HG03280 (cell line): Measurements from ENCODE around the gene ZNF845.
"Not testable (repeated sequence)": the region's sequence is repeated elsewhere in the genome, so short reads cannot be mapped to it uniquely, and the experiment has no call there.

Source experiments
- ATAC-seq: cut with Tn5 transposase; IDR thresholded peaks from one replicate; pipeline ENCODE4 v1.9.1; 2021; ENCODE audit warnings: mild to moderate bottlenecking, moderate library complexity; ENCODE audit not compliant: unreplicated experiment

The ZNF845 gene

DNA sequence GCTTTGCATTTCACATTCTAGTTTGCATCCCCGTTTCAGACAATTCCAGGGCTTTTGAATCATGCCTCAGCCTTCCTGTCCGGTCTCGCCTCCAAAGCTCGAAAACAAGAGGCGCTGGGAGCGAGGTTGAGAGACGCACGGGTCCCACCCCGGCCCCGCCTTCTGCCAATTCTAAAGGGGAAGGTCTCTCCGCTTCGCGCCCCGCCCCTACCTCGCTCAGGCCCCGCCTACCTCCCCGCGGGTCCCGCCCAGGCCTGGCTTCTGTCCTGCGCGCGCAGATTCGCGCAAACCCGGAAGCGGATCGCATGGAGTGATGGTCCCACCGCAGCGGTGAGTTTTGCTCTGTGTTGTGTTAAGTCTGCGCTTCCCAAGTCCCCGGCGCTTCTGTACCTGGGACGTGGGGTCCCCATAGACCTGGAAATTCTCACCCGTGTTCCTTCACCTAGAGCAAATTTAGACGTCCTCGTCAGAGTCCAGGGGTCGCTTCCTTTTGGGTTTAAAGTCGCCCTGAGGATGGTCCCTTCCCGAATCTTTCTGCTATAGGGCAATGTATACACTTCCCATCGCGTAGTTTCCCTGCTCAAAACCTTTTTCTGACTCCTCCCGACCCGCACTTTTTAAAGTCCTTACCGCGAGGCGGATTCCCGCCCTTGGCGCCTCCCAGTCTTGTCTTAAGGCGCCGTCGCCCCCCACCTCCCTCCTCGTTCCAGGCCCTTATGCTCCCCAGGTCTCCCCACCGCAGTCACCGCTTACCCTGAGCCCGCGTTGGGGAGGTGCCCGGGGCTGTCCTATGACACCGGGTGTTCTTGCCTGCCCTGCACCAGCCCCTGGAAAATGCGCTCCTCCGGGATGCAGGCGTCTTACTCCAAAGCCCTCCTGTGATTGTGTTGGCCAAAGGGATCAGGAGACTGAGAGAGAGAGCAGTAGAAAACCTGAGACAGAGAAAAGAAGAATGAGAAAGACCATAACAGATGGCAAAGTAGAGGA, at the start of gene ZNF845:
TSS of gene ZNF845 (plus strand) at position 287 of the 987 bp plus-strand sequence. CDS start 7,559 bp downstream, outside the sequence.
- peak; percentile 97 for ATAC-seq

GRCh38 chr19:53285087-53285486, 48.5 kb upstream of the ZNF845 start:
- ATAC-seq, result no peak

DNA sequence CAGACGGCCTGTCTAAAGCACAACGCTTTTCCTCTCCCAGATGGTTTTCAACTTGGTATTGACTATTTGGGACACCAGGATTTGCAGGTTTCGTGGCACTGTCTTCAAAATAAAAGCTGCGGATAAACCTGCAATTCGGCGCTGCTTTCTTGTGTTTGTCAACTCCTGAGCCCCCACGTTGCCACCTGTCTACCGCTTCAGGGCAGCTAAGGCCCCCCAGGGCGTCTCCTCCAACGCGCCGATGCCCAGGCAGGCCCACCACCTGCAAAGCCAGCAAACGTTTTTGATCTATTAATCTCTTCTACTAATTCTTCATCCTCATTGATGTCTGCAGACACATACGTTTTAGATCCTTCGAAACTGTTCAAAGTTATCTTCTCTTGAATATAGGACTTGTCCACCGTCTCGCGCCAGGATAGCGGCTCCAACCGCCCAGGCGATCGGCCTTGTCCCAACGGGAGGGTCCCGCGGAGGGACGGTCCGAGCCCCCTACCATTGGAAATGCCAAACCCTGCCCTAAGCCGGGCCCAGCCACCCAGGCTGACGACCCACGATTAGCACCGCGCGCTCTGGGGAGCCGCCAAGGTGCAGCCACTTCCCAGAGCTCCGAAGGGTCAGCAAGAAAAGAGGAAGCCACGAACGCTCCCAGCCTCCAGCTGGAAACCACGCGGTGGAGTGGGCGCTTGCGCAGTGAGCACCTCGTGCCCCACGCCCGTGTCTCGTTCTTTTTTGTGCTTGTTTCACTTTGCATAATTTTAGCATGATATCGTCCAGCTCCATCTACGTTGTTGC, 42.6 kb upstream of the ZNF845 start:
- ATAC-seq, result no peak

GRCh38 chr19:53294786-53295441, 38.6 kb upstream of the ZNF845 start:
- ATAC-seq, result no peak

GRCh38 chr19:53301341-53301740, 32.2 kb upstream of the ZNF845 start:
- ATAC-seq, result not testable (repeated sequence)

- no peak for ATAC-seq
These were observed 25.2 kb upstream of the ZNF845 start for GRCh38 chr19:53308339-53308811.

DNA sequence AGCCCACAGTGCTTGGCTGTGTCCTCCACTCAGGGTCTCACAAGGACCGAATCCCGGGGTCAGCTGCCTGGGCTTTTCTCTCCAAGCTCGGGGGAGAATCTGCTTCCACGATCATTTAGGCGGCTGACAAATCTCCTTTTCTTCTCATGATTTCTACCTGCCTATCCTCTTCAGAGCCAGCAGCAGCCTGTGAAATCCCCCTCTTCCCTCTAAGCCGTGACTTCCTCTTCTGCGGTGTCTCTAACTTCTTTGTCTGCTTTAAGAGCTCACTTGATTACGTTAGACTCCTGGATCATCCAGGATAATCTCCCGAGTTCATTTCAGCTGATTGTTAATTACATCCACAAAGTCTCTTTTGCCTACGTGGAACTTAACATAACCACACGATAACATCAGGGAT, 22.5 kb upstream of the ZNF845 start:
- ATAC-seq, result no peak

GRCh38 chr19:53311897-53312296, 21.7 kb upstream of the ZNF845 start:
- no peak for ATAC-seq

- no peak for ATAC-seq
These were observed 4.6 kb upstream of the ZNF845 start for GRCh38 chr19:53328967-53329366.

GRCh38 chr19:53332484-53332883, 1.1 kb upstream of the ZNF845 start:
- no peak for ATAC-seq

GRCh38 chr19:53333066-53333462, 485 bp upstream of the ZNF845 start:
- no peak for ATAC-seq

GRCh38 chr19:53344403-53344802, 10.9 kb downstream of the ZNF845 start:
- ATAC-seq, result not testable (repeated sequence)

- ATAC-seq, result no peak
These were observed 22.2 kb downstream of the ZNF845 start for GRCh38 chr19:53355739-53356138.

GRCh38 chr19:53357821-53358581, 24.5 kb downstream of the ZNF845 start:
- no peak for ATAC-seq

- ATAC-seq, result not testable (repeated sequence)
These were observed 26.5 kb downstream of the ZNF845 start for GRCh38 chr19:53360056-53360455.

DNA sequence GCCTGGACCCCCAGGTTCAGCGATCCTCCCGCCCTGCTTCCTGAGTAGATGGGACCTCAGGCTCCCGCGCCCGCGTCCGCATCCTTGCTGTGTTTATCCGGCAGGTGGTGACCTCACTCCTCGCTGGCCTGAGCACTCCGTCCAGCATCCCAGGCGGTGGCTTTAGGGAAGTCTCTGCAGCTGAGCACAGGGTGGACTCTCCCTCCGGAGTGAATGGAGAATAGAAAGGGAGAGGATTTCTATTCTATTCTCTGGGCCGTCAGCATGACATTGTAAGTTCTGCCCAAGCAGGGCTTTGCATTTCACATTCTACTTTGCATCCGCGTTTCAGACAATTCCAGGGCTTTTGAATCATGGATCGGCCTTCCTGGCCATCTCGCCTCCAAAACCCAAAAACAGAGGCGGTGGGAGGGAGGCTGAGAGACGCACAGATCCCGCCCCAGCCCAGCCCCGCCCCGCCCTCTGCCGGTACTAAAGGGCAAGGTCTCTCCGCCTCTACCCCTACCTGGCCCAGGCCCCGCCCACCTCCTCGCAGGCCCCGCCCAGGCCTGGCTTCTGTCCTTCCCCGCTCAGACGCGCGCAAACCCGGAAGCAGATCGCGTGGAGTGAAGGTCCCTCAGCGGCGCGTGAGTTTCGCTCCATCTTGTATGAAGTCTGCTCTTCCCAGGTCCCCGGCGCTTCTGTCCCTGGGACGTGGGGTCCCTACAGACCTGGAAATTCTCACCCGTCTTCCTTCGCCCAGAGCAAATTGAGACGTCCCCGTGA, 31.8 kb downstream of the ZNF845 start, which contains the start of gene ZNF525:
TSS of gene ZNF525 (plus strand) at position 572 of the 765 bp plus-strand sequence. CDS start 6,577 bp downstream, outside the sequence.
- ATAC-seq, result peak; percentile 100

- ATAC-seq, result peak; percentile 17
These were observed 32.4 kb downstream of the ZNF845 start for GRCh38 chr19:53365899-53366493.

DNA sequence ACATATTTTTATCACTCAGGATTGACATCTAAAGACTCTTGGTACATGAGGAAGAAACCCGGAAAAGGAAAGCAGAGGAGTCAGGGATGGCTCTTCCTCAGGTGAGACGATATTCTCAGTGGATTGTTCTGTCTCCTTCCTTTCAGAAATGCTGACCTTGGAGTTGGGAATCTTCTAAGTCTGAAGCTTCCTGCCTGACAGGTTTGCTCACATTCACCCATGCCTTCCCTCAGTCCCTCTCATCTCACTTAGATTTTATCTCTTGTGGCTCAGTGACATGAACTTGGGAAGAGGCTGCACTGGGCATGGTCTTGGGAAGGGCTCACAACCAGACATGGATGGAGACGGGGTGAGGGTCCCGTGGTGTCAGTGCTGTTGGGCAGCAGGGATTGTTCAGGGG, 38.6 kb downstream of the ZNF845 start:
- ATAC-seq, result no peak

- ATAC-seq, result no peak
These were observed 40.7 kb downstream of the ZNF845 start for GRCh38 chr19:53374288-53374687.
